Measurements from ENCODE around the gene ANKAR.

DNA sequence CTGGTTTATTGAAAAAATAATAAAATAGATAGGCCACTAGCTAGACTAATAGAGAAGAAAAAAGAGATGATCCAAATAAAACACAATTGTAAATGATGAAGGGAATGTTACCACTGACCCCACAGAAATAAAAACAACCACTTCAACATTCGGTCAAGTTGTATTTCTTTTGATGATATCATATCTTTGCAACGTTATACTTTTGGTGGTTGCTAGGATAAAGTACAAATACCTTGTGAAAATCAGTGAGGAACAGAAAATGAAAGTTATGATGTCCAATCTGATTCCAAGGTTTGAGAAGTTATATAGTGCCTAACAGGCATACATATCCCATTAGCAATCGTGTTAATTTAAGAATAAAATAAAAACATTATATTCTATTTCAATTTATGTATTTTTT is 19.8 kb upstream of the ANKAR start:
- TF ChIP-seq POLR2A (IDR thresholded peaks at IDR 0.05) (no peak), CTCF (IDR thresholded peaks at IDR 0.05) (no peak)

Measured in testis (tissue), 2 donors.